ENCODE data around the gene EDC3. TPM values are rescaled to one million over a fixed set of nuclear protein-coding genes. Genes with fewer than 3 reads are reported as not detected.
A peak's percentile ranks its signal among the peaks of the same experiment; 100 is the strongest.
"Not testable (repeated sequence)": the region's sequence is repeated elsewhere in the genome, so short reads cannot be mapped to it uniquely, and the experiment has no call there.

Gene EDC3, protein sequence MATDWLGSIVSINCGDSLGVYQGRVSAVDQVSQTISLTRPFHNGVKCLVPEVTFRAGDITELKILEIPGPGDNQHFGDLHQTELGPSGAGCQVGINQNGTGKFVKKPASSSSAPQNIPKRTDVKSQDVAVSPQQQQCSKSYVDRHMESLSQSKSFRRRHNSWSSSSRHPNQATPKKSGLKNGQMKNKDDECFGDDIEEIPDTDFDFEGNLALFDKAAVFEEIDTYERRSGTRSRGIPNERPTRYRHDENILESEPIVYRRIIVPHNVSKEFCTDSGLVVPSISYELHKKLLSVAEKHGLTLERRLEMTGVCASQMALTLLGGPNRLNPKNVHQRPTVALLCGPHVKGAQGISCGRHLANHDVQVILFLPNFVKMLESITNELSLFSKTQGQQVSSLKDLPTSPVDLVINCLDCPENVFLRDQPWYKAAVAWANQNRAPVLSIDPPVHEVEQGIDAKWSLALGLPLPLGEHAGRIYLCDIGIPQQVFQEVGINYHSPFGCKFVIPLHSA
- 10 to 100 TPM; 11.7 to 20.2 (median 17.7) TPM for total RNA-seq
- 10 to 100 TPM; 11.6 to 22.0 (median 12.0) TPM for polyA plus RNA-seq

DNA sequence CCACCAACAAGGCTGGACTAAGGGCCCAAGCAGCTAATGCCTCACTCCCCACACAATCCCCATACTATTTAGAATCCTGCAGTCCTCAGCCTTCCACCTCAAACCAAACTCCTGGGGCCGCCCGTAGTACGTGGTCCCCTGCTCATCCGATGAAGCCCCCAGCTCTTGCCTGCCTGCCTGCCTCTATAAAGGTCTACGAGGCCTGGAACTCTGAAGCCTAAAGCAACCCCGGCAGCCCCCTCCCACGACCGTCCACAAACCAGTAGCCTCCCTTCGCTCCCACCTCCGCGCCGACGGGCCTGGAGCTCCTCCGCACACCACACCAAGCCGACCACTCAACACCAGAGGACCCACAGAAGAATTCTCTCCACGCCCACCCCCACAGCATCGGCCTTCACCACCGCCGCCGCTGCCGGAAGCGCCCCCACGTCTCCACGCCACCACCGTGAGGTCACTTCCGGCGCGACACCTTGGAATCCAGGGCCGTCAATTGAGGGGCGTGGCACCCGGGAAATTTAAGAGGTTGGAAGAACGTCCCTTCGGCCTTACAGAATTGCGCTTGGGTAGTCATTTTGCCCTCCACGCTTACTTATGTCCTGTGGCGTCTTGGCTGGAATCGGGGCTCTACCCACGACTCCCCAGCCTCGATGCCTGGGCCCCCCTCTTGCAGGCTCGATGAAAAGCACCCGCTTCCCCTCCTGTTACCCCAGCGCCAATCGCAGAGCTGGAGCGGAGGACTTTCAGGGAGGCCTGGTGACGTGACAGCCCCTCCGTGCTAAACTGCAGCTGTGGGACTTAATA is at the start of gene EDC3:
EDC3 (minus strand) TSS at position 428 of the 801 bp plus-strand sequence. CDS start 20,900 bp downstream, outside the sequence.
- TF ChIP-seq, protein P1, sequence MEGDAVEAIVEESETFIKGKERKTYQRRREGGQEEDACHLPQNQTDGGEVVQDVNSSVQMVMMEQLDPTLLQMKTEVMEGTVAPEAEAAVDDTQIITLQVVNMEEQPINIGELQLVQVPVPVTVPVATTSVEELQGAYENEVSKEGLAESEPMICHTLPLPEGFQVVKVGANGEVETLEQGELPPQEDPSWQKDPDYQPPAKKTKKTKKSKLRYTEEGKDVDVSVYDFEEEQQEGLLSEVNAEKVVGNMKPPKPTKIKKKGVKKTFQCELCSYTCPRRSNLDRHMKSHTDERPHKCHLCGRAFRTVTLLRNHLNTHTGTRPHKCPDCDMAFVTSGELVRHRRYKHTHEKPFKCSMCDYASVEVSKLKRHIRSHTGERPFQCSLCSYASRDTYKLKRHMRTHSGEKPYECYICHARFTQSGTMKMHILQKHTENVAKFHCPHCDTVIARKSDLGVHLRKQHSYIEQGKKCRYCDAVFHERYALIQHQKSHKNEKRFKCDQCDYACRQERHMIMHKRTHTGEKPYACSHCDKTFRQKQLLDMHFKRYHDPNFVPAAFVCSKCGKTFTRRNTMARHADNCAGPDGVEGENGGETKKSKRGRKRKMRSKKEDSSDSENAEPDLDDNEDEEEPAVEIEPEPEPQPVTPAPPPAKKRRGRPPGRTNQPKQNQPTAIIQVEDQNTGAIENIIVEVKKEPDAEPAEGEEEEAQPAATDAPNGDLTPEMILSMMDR (IDR thresholded peaks at IDR 0.05), result peak in 1 of 4 experiments; percentile 13
- TF ChIP-seq POLR2A (IDR thresholded peaks at IDR 0.05) (no peak), POLR2AphosphoS5 (IDR thresholded peaks at IDR 0.05) (peak; percentile 52 to 82 (median 77)), EP300 (IDR thresholded peaks at IDR 0.05) (no peak)
- H3K4me1 ChIP-seq, result peaks cover 0 to 31% (median 24%) of the 10 kb centered on the region in 4 donors
- peak within 1 kb of the TSS; percentile 76 to 83 (median 80) for H3K4me3 ChIP-seq
- no peaks in the 10 kb centered on the region for H3K9me3 ChIP-seq
- WGBS, 2 donors, result 1% methylated on average over 46 of the region's 46 CpGs
- no peaks in the 10 kb centered on the region for H3K27me3 ChIP-seq
- peak; percentile 91 for DNase-seq
- intact Hi-C loops (cut with DNase I), result no loop called here
- peak within 1 kb of the TSS; percentile 86 to 89 (median 87) for H3K27ac ChIP-seq
- no peaks in the 10 kb centered on the region for H3K36me3 ChIP-seq

DNA sequence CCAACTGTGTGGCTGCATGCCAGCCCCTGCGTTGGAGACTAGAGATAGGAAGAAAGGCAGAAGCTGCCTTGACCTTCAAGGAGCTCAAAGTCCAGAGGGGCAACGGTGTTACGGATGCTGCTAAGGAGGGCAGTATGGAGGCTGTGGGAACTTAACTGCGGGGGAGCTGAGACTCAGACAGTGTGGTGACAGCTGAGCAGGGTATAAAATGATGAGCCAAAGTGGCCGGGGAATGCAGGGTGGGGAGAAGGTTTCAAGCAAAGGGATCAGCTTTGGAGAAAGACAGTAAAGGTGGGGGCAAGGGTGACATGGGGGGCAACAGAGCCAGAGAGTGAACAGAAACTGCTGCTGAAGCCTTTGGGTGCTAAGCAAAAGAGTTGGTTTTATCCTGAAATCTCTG is 46.6 kb upstream of the EDC3 start:
- no peak overlapping the region for H3K27ac ChIP-seq
- H3K4me3 ChIP-seq, result no peak overlapping the region
- H3K4me1 ChIP-seq, result no peaks in the 10 kb centered on the region
- intact Hi-C loops (cut with DNase I), result no loop called here
- no peaks in the 10 kb centered on the region for H3K36me3 ChIP-seq
- TF ChIP-seq, protein P1 (IDR thresholded peaks at IDR 0.05), result no peak
- no peak for TF ChIP-seq POLR2A (IDR thresholded peaks at IDR 0.05)
- no peak for TF ChIP-seq POLR2AphosphoS5 (IDR thresholded peaks at IDR 0.05)
- 73 to 90% methylated on average over 5 of the region's 5 CpGs for WGBS, 2 donors
- peaks cover 0 to 5% (median under 1%) of the 10 kb centered on the region in 4 donors for H3K9me3 ChIP-seq
- DNase-seq, result no peak
- peaks cover 0 to 3% (median 0%) of the 10 kb centered on the region in 3 donors for H3K27me3 ChIP-seq

DNA sequence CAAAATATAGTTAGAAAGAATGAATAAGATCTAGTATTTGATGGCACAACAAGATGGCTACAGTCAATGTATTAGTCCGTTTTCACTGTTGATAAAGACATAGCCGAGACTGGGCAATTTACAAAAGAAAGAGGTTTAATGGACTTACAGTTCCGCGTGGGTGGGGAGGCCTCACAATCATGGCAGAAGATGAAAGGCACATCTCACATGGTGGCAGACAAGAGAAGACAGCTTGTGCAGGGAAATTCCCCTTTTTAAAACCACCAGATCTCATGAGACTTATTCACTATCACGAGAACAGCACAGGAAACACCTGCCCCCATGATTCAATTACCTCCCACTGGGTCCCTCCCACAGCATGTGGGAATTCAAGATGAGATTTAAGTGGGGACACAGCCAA is 42.4 kb upstream of the EDC3 start:
- DNase-seq, H3K4me3 ChIP-seq, H3K9me3 ChIP-seq, H3K36me3 ChIP-seq, H3K4me1 ChIP-seq, H3K27ac ChIP-seq: not testable (repeated sequence)
- intact Hi-C loops (cut with DNase I), result loop anchor here (10.0 kb wide), 1 partner anchor 1287 kb away; no protein-coding TSS in a partner anchor
- peaks cover 0 to 22% (median 0%) of the 10 kb centered on the region in 3 donors for H3K27me3 ChIP-seq
- WGBS, 2 donors, result 70 to 71% methylated on average over 5 of the region's 5 CpGs

DNA sequence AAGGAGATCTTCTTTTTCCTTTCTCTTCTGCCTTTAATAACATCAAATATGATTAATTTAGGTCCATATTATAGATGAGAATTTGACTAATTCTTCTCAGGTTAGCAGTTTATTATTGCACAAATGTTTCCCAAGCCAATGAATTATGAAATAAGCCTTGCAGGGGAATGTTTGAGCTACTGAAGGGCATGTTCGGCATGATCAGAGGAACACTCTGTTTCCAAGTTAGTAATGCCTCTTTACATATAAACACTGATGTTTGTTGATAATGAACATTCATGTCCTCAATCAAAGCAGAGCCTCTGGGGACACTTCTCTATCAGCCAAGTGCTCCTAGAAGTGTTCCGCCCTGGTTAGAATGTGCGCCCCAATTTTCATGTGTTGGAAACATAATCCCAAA is 39.5 kb upstream of the EDC3 start:
- Histone ChIP-seq H3K27ac (no peak overlapping the region), H3K36me3 (no peaks in the 10 kb centered on the region), H3K4me3 (no peak overlapping the region), H3K4me1 (no peaks in the 10 kb centered on the region), H3K9me3 (peaks cover 0 to 2% (median 0%) of the 10 kb centered on the region in 4 donors), H3K27me3 (peaks cover 0 to 43% (median 18%) of the 10 kb centered on the region in 3 donors)
- intact Hi-C loops (cut with DNase I), result loop anchor here (10.0 kb wide), 1 partner anchor 1289 kb away; no protein-coding TSS in a partner anchor
- DNase-seq, result peak; percentile 4
- 91 to 92% methylated on average over 3 of the region's 3 CpGs for WGBS, 2 donors
- TF ChIP-seq, protein P1 (IDR thresholded peaks at IDR 0.05), result no peak
- TF ChIP-seq POLR2AphosphoS5 (IDR thresholded peaks at IDR 0.05), result no peak

DNA sequence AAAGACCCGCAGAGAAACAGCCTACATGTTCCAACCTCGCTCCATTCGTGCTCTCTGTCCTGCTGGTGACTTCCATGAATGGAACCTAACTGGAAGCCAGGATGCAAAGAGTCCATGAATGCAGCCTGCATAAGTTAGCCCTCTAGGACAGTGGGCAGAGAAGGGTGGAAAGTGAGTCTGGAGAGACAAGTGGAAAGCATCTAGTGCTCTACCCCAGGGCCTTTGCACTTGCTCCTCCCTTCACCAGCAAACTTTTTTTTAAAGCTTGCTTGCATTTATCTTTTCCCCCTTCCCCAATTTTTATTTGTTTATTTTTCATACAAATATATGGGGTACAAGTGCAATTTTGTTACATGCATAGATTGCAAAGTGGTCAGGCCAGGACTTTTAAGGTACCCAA is 37.4 kb upstream of the EDC3 start:
- intact Hi-C loops (cut with DNase I), result loop anchor here (10.0 kb wide), 1 partner anchor 1292 kb away; no protein-coding TSS in a partner anchor
- TF ChIP-seq, protein P1 (IDR thresholded peaks at IDR 0.05), result no peak
- no peak for TF ChIP-seq POLR2AphosphoS5 (IDR thresholded peaks at IDR 0.05)
- TF ChIP-seq EP300 (IDR thresholded peaks at IDR 0.05), result no peak
- TF ChIP-seq POLR2A (IDR thresholded peaks at IDR 0.05), result no peak
- H3K4me3 ChIP-seq, result no peak overlapping the region
- H3K9me3 ChIP-seq, result no peaks in the 10 kb centered on the region
- H3K36me3 ChIP-seq, result no peaks in the 10 kb centered on the region
- peaks cover 0 to 46% (median 23%) of the 10 kb centered on the region in 3 donors for H3K27me3 ChIP-seq
- DNase-seq, result peak; percentile 19
- WGBS, 2 donors, result 92 to 95% methylated on average over 3 of the region's 3 CpGs
- no peak overlapping the region for H3K27ac ChIP-seq
- H3K4me1 ChIP-seq, result no peaks in the 10 kb centered on the region

Measured in sigmoid colon (tissue), 7 donors.